Common myeloid progenitor, CD34-positive (primary cell): ENCODE measurements around the gene RAB42. TPM values are rescaled to one million over a fixed set of nuclear protein-coding genes. Genes with fewer than 3 reads are reported as not detected.

Experiments
- CTCF ChIA-PET: fragments of 350-600 bp; sonication (Branson Sonifier 250); formaldehyde crosslinking; loops from one replicate; lab custom pipeline; 2021; ENCODE audit warnings: antibody characterized with exemption; lab: Charles Lee
- POLR2A ChIA-PET: fragments of 350-600 bp; sonication (Branson Sonifier 250); formaldehyde crosslinking; loops from one replicate; lab custom pipeline; 2021; ENCODE audit warnings: antibody characterized with exemption; lab: Charles Lee
- DNase-seq, 3 donors: peaks; one replicate each; pipeline versions ENCODE4 v3.0.0 to v3.0.0-alpha.2; 2013
- H3K27ac ChIP-seq, 2 experiments: 1 replicate in 1 of 2; 2 replicates in 1 of 2; pipeline ENCODE4 v1.7.0; 2013; ENCODE audit warnings: inconsistent platforms in 2 of 2, low read length in 2 of 2, mild to moderate bottlenecking in 2 of 2, low read depth in 1 of 2, moderate library complexity in 1 of 2; ENCODE audit not compliant: severe bottlenecking in 2 of 2, insufficient read depth in 1 of 2, poor library complexity in 1 of 2
- H3K27me3 ChIP-seq, 5 experiments: replicated peaks in 2 of 5; 1 replicate in 3 of 5; 2 replicates in 2 of 5; pipeline versions ENCODE4 v1.6.1 to v1.7.0; 2013; ENCODE audit warnings: low read length in 4 of 5, mild to moderate bottlenecking in 2 of 5, moderate library complexity in 2 of 5, inconsistent platforms in 1 of 5; ENCODE audit not compliant: insufficient read depth in 5 of 5, control insufficient read depth in 4 of 5
- H3K36me3 ChIP-seq, 4 experiments: 1 replicate in 2 of 4; 2 replicates in 2 of 4; pipeline versions ENCODE4 v1.6.1 to v1.7.0; 2013; ENCODE audit warnings: low read length in 3 of 4, control low read depth in 1 of 4, mild to moderate bottlenecking in 1 of 4; ENCODE audit not compliant: control insufficient read depth in 4 of 4, insufficient read depth in 4 of 4
- H3K4me1 ChIP-seq, 4 experiments: 1 replicate in 3 of 4; 2 replicates in 1 of 4; pipeline versions ENCODE4 v1.6.1 to v1.7.1; 2013; ENCODE audit warnings: low read length in 3 of 4, mild to moderate bottlenecking in 3 of 4, control low read depth in 1 of 4, inconsistent platforms in 1 of 4, moderate library complexity in 1 of 4; ENCODE audit not compliant: control insufficient read depth in 4 of 4, insufficient read depth in 4 of 4; ENCODE audit errors: control extremely low read depth in 1 of 4
- H3K4me3 ChIP-seq, 7 experiments: 1 replicate in 4 of 7; 2 replicates in 3 of 7; pipeline versions ENCODE4 v1.5.1 to v1.7.0; 2013; ENCODE audit warnings: mild to moderate bottlenecking in 7 of 7, low read length in 6 of 7, moderate library complexity in 6 of 7, inconsistent platforms in 2 of 7, low read depth in 2 of 7, control low read depth in 1 of 7; ENCODE audit not compliant: insufficient read depth in 4 of 7, control insufficient read depth in 1 of 7; ENCODE audit errors: extremely low read depth in 1 of 7
- H3K9me3 ChIP-seq, 5 experiments: 1 replicate in 4 of 5; 2 replicates in 1 of 5; pipeline versions ENCODE4 v1.6.1 to v1.7.1; 2013; ENCODE audit warnings: low read length in 4 of 5, mild to moderate bottlenecking in 2 of 5, inconsistent platforms in 1 of 5, low read depth in 1 of 5, moderate library complexity in 1 of 5; ENCODE audit not compliant: control insufficient read depth in 4 of 5, insufficient read depth in 2 of 5; ENCODE audit errors: control extremely low read depth in 1 of 5
- WGBS: methylation state at CpG from one replicate; pipeline ENCODE4 v1.1.5; 2013; ENCODE audit not compliant: insufficient coverage; 5-methylcytosine and 5-hydroxymethylcytosine counted together
- polyA plus RNA-seq: library from polyadenylated mRNA; unstranded; fragments of 120-200 nt; gene quantifications from one replicate; pipeline ENCODE4 v1.2.1, GENCODE V29; 2013

The RAB42 gene, protein sequence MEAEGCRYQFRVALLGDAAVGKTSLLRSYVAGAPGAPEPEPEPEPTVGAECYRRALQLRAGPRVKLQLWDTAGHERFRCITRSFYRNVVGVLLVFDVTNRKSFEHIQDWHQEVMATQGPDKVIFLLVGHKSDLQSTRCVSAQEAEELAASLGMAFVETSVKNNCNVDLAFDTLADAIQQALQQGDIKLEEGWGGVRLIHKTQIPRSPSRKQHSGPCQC
- 0.83 TPM for polyA plus RNA-seq

DNA sequence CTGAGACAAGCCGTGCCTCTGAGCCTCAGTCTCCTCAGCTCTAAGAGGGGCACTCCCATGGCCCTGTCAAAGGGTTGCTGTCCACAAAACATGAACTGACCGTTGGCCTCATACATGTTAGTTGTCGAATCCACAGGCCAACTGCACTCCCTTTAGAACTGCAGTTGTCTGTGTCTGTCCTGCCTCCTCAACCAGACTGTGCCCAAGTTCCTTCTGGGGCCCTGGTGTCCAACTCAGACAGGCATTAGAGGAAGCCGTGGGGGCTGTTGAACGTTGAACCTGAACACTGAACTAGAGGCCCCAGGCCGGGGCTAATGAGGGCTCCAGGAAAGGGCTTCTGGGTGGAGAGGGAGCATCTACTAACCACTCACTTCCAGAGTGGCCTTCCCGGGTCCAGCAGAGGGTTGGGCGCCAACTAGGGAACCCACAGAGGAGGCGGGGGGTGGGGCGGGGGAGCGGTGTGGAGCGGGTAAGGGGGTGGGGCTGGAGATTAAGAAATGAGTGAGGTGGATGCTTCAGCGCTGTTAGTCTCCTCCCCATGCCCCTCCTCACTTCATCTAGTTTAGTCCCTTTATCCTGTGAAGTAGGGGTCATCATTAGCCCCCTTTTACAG is at the start of gene RAB42:
RAB42 (plus strand) TSS at position 558 of the 613 bp plus-strand sequence. CDS start 247 bp downstream, outside the sequence.
- H3K9me3 ChIP-seq, result no peaks in the 10 kb centered on the region
- 38% methylated on average over 6 of the region's 13 CpGs for whole genome bisulfite sequencing
- peak; percentile 14 to 45 (median 40) for DNase-seq
- POLR2A ChIA-PET, result interaction anchor here (1.5 kb wide), 1 partner anchor 10 kb away, joined by 11 read pairs; no protein-coding TSS in a partner anchor
- H3K27ac ChIP-seq, result no peak within 1 kb of the TSS
- H3K4me3 ChIP-seq, result peak within 1 kb of the TSS; percentile 28 to 76 (median 64)
- peaks cover 0 to 22% (median 15%) of the 10 kb centered on the region in 4 experiments for H3K4me1 ChIP-seq
- CTCF ChIA-PET, result interaction anchor here (1.7 to 1.8 kb wide), 2 partner anchors 11 to 12 kb away, joined by 7 to 9 read pairs; no protein-coding TSS in a partner anchor
- H3K36me3 ChIP-seq, result no peaks in the 10 kb centered on the region
- peaks cover 0 to 4% (median 0%) of the 10 kb centered on the region in 5 experiments for H3K27me3 ChIP-seq

DNA sequence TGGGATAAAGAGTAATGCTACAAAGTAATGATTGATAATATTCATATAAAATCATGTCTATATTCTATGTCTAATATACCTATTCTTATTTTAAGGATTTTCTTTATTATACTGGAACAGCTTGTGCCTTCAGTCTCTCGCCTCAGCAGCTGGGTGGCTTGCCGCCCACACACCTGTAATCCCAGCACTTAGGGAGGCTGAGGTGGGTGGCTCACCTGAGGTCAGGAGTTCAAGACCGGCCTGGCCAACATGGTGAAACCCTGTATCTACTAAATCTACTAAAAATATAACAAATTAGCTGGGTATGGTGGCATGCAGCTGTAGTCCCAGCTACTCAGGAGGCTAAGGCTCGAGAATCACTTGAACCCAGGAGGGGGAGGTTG is 46.8 kb upstream of the RAB42 start:
- Histone ChIP-seq H3K9me3 (no peaks in the 10 kb centered on the region), H3K27ac (no peak overlapping the region), H3K4me3 (no peak overlapping the region), H3K27me3 (no peaks in the 10 kb centered on the region), H3K36me3 (no peaks in the 10 kb centered on the region), H3K4me1 (no peaks in the 10 kb centered on the region)
- 100% methylated on average over 2 of the region's 4 CpGs for WGBS
- ChIA-PET POLR2A (no interaction called here), CTCF (interaction anchor here (0.6 to 1.0 kb wide), 2 partner anchors 8 to 87 kb away, joined by 3 to 4 read pairs; partner anchors contain the start of gene TRNAU1AP)
- no peak for DNase-seq

DNA sequence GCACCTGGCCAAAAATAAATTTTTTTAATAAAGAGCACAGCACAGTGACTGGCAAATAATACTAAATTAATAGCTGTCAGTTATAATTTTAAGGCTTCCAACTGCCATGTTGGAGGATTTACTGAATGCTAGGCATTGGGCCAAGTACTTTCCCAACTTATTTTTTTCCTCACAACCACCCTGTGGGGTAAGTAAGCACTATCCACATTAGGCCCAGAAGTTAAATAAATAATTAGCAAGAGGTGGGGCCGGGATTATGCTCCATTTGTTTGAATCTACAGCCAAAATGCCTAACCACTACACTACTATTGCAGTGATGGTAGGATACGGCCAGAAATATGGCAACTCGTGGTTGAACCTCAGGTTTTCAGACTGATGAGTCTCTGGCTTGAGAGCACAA is 43.7 kb upstream of the RAB42 start:
- Histone ChIP-seq H3K27ac (no peak overlapping the region), H3K36me3 (no peaks in the 10 kb centered on the region), H3K27me3 (no peaks in the 10 kb centered on the region), H3K9me3 (no peaks in the 10 kb centered on the region), H3K4me3 (no peak overlapping the region), H3K4me1 (peaks cover 0 to 8% (median 6%) of the 10 kb centered on the region in 4 experiments)
- no peak for DNase-seq
- WGBS, result no CpG with 5 or more reads among the region's 3 CpGs
- ChIA-PET POLR2A (interaction anchor here (0.6 kb wide), 1 partner anchor 45 kb away, joined by 3 read pairs; no protein-coding TSS in a partner anchor), CTCF (interaction anchor here (0.9 to 1.5 kb wide), 2 partner anchors 11 to 24 kb away, joined by 3 read pairs; no protein-coding TSS in a partner anchor)

DNA sequence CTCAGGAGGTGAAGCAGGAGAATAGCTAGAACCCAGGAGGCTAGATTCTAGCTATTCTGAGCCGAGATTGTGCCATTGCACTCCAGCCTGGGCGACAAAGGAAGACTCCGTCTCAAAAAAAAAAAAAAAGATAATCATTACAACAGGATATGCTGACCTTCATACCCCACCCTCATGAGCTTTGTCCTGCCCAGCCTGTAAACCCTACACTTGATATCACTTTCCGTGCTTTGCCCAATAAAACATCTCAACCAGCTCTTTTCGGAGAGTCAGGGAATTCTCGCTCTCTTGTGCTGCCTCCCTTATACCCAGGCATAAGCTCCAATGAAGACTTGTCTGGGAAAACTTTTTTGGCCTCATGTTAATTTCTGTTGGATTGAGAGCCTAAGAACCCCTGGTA is 40.7 kb upstream of the RAB42 start:
- Histone ChIP-seq H3K4me3 (no peak overlapping the region), H3K9me3 (no peaks in the 10 kb centered on the region), H3K27me3 (no peaks in the 10 kb centered on the region), H3K36me3 (peaks cover 0 to 4% (median 1%) of the 10 kb centered on the region in 4 experiments), H3K27ac (no peak overlapping the region), H3K4me1 (peaks cover 0 to 14% (median 7%) of the 10 kb centered on the region in 4 experiments)
- ChIA-PET POLR2A (interaction anchor here (1.9 kb wide), 1 partner anchor 30 kb away, joined by 9 read pairs; no protein-coding TSS in a partner anchor), CTCF (no interaction called here)
- DNase-seq, result no peak
- 99% methylated on average over 5 of the region's 6 CpGs for WGBS

DNA sequence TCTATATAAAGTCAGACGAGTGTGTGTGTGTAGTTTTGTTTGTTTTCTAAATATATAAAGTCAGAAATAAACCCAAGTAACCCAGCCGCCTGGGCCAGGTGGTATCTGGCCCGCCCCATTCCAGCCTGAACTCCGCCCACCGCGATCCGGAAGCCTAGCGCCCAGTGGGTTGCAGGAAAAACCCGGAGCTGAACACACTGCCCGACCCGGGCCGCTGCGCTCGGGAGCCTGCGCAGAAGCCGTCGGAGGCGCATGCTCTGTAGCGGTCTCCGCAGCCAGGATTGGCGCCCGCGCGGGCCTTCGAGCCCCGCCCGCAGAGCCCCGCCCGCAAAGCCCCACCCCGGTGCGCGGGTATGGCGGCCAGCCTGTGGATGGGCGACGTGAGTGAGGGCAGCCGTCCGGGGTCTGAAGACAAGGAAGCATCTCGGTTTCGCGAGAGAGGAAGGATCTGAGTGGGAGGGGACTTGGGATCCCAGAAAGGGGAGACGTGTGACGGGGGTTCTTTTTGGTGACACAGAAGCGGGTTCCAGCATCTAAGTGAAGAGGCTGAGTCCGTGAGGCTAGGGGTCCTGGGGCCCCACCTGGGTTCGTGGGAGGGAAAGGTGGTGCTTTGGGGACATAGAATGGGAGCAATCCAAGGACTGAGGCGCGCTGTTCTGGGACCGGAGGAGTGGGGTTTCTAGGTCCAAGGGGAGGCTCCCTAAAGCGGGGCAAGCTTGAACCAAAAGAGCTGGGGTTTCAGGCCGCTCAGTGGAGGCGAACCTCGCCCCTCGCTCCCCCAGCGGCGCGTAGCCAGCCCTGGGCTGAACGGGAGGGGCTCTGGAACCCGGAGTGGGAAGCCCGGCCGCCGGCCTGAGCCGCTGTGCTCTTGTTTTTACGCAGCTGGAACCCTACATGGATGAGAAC is 39.1 kb upstream of the RAB42 start, which contains the start of gene TRNAU1AP:
TRNAU1AP (plus strand) TSS at position 328 of the 906 bp plus-strand sequence; CDS start at position 354, 26 bp downstream.
- 0% methylated on average over 51 of the region's 63 CpGs for WGBS
- CTCF ChIA-PET, result interaction anchor here (0.7 to 2.3 kb wide), 7 partner anchors 8 to 43 kb away, joined by 3 to 16 read pairs (median 4); no protein-coding TSS in a partner anchor
- H3K4me1 ChIP-seq, result peaks cover 0 to 14% (median 7%) of the 10 kb centered on the region in 4 experiments
- H3K27me3 ChIP-seq, result no peaks in the 10 kb centered on the region
- peak within 1 kb of the TSS; percentile 83 to 99 (median 87) for H3K4me3 ChIP-seq
- peaks cover 0 to 8% (median 1%) of the 10 kb centered on the region in 4 experiments for H3K36me3 ChIP-seq
- peak; percentile 96 to 98 (median 98) for DNase-seq
- POLR2A ChIA-PET, result interaction anchor here (2.3 kb wide), 1 partner anchor 28 kb away, joined by 22 read pairs; no protein-coding TSS in a partner anchor
- no peaks in the 10 kb centered on the region for H3K9me3 ChIP-seq
- peak within 1 kb of the TSS; percentile 52 to 89 for H3K27ac ChIP-seq

GRCh38 chr1:28560886-28561285 is 31.2 kb upstream of the RAB42 start:
- Histone ChIP-seq H3K27me3 (no peaks in the 10 kb centered on the region), H3K4me1 (no peaks in the 10 kb centered on the region), H3K9me3 (no peaks in the 10 kb centered on the region), H3K4me3 (no peak overlapping the region), H3K27ac (no peak overlapping the region), H3K36me3 (peaks cover 13 to 60% (median 32%) of the 10 kb centered on the region in 4 experiments)
- POLR2A ChIA-PET, result no interaction called here
- no peak for DNase-seq
- 83% methylated on average over 1 of the region's 3 CpGs for WGBS
- CTCF ChIA-PET, result no interaction called here
